HG03060 (cell line): Measurements from ENCODE around the gene OSBPL5.

Experiments
- ATAC-seq: cut with Tn5 transposase; IDR thresholded peaks from one replicate; pipeline ENCODE4 v1.9.1; 2021; ENCODE audit warnings: low read depth, moderate number of reproducible peaks; ENCODE audit not compliant: unreplicated experiment

The OSBPL5 gene

DNA sequence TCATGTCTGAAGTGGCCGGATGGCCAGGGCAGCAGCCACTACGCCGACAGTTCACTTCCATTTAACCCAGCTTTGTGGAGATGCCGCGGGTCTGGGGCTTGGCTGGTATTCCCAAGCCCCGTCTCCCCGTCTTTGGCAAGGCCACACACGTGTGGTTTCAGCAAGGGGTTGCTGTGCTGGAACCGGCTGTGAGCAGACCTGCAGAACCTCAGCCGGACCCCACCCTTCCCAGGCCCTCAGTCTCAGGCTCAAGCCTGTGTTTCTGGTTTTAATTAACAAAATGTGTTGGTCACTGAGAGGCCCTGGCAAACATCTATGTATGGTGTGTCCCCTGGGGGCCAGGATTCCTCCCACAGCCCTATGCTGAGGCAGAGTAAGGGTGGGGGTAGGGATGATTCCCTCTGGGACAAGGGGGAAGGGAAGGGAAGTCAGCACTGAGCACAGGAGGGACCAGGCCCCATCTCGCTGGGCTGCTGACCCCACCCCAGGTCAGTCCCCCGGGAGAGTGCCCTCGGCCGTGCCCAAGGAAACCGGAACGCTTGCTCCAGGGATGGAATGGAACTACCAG, 9.3 kb downstream of the OSBPL5 start:
- ATAC-seq, result no peak

DNA sequence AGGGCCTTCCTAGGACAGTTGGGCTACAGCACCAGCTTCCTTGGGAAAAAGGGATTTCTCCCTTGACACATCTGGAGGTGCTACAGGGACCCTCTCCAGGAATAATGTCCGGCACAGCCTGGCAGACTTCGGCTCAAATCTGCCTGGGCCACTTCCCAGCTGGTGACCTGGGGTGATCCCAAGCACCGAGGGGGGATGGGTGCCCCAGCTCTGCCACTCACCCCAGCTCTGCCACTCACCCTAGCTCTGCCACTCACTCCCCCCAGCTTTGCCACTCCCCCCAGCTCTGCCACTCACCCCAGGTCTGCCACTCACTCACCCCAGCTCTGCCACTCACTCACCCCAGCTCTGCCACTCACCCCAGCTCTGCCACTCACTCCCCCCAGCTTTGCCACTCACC, 9.9 kb downstream of the OSBPL5 start:
- no peak for ATAC-seq

GRCh38 chr11:3154001-3154599, 11.0 kb downstream of the OSBPL5 start:
- no peak for ATAC-seq

- no peak for ATAC-seq
Observed at GRCh38 chr11:3153291-3153861, 11.7 kb downstream of the OSBPL5 start.

DNA sequence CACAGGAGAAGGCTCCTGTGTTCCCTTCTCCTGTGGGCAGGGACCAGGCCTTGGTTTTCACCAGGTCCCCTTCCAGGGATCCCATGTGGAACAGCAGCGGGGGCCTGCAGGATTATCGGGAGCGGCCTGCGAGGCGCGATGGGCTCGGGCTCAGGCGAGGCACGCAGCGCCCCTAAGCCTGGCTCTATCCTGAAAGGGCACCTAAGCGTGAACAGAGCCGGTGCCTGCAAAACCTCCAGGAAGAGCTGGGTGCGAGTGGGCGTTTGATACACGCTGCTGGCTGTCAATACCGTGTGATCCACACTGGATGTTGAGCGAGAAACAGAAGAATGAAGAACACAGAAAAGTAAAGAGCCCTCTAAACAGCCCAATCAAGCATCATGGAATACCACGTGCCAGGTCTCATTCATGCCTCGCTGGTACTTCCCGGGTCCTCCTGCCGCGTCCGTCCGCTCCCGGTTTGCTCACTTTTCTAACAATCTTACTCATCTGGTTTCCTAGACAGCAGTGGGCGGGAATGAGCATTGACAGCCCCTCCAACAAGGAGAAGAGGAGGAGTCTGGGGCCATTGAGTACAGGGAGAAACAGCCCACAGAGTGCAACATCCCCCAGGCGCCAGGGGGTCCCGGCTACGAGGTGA, 12.5 kb downstream of the OSBPL5 start:
- ATAC-seq, result no peak

DNA sequence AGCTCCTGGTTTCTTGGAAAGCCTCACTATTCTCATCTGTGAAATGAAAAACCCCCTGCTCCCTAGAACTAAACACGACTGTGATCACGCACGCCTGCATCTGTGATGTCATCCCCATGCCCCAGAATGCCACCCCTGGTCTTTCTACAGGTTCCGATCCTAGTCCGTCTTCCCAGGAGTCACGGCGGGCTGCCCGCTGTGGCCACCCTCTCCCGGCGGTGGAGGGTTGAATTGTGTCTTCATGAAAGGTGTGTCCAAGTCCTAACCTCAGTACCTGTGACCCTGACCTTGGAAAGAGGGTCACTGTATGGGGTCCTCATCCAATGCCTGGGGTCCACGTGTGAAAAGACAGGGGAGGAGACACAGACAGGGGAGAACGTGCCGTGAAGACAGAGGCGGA, 14.4 kb downstream of the OSBPL5 start:
- no peak for ATAC-seq

- no peak for ATAC-seq
Observed at GRCh38 chr11:3149852-3150188, 15.3 kb downstream of the OSBPL5 start.

DNA sequence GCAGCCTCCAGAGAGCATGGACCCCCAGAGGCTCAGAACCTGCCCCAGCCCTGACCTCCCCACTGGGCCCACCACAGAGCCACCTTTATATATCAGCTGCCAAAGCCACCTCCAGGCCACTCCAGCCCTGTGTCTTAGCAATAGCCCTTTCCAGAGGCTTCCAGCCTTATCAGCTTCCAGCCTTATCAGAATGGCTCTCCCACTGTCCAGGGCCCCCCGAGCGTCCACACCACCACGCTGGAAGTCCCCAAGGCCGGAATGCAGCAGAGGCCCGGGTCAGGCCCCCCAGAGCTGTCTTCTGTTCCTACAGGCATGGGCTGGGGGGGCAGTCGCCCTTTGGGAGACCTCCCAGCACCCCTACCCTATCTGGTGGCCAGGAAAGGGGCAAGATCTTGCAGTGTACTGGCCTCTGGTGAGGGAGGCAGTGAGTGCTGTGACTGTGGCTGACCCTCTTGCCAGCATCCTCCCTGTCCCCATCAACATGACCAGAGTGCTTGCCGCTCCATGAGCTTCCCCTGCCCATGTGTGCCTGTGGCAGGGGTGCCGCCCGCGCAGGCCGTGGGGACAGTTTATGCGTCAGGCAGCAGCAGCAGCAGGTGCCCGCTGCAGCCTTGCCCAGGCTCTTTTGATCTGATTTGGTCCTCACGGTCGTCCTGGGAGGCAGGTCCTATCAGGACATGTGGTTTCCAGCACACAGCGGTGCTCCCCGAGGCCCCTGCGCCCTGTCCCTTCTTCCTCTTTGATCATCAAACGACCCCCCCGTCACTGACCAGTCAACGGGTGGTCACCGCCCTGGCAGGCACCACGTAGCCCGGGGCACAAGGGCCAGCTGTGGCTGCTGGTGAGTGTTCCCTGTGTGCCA, 15.9 kb downstream of the OSBPL5 start:
- no peak for ATAC-seq

- ATAC-seq, result no peak
Observed at GRCh38 chr11:3148255-3148989, 16.7 kb downstream of the OSBPL5 start.

- no peak for ATAC-seq
Observed at GRCh38 chr11:3147626-3148025, 17.5 kb downstream of the OSBPL5 start.

DNA sequence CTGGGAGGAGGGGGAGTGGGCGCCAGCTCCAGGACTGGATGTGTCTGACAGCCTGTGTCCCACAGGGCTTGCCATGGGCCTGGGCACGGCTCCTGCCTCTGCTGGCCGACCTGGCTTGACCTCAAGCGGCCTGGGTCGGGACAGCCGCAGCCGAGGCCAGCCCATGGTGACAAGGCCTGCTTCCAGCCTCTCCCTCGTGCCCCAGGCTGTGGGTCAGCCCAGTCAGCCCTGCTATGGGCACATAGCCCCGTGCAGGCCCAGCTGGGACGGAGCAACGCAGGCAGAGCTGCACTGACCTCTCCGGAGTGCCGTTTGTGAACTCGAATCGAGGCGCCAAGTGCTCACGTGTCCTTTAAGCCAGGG, 17.9 kb downstream of the OSBPL5 start:
- ATAC-seq, result no peak

- no peak for ATAC-seq
Observed at GRCh38 chr11:3146612-3147256, 18.4 kb downstream of the OSBPL5 start.

DNA sequence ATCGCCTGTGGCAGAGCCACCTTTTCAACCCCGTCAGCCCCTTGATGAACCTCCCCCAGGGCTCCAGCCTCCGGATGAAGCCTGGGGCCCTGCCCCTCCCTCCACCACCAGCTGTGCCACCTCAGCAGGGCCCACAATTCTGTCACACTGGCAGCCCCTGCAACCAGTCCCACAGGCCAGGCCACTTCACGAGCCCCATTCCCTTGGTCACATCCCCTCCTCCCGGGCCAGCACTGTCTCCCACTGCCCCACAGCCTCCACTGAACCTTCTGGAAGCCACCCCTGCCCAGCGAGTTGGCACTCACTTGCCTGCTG, 19.9 kb downstream of the OSBPL5 start:
- no peak for ATAC-seq

DNA sequence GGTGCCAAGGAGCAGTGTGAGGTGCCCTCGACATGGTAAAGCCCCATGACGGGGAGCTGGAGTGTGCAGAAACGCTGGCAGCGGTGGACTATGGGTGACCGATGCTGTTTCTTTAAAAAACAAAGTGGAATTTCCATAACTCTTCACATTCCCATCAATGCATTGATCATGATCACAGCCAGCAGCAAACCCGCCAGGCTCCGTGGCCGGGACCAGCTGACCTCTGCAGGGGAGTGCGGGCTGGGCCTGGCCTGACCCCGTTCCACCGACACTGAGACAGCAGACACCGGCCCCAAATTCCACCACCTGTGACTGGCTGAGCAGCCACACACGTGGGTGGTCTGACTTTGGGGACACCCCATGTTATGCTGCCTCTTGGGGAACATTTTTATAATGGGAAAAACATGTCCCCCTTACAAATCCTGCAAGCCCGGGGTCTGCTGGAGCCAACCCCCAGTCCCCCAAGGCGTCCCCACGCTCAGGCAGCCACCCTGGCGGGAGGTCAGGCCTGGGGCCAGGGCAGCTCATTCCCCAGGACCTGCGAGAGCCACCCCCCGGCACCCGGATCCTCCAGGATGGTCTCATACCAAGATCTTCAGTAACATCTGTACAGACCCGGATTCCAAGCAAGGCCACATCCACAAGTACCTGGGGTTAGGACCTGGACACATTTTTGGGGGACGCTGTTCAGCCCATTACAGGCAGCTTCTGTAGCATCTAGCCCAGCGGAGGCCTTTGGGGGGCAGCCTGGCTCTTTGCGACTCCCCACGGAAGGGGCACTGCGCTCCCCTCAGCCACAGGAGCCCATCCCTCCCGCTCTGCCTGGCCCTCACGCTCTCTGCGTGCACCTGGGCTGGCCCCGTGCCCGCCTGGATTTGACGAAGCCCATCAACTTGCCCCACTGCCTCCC, 20.6 kb downstream of the OSBPL5 start:
- no peak for ATAC-seq

DNA sequence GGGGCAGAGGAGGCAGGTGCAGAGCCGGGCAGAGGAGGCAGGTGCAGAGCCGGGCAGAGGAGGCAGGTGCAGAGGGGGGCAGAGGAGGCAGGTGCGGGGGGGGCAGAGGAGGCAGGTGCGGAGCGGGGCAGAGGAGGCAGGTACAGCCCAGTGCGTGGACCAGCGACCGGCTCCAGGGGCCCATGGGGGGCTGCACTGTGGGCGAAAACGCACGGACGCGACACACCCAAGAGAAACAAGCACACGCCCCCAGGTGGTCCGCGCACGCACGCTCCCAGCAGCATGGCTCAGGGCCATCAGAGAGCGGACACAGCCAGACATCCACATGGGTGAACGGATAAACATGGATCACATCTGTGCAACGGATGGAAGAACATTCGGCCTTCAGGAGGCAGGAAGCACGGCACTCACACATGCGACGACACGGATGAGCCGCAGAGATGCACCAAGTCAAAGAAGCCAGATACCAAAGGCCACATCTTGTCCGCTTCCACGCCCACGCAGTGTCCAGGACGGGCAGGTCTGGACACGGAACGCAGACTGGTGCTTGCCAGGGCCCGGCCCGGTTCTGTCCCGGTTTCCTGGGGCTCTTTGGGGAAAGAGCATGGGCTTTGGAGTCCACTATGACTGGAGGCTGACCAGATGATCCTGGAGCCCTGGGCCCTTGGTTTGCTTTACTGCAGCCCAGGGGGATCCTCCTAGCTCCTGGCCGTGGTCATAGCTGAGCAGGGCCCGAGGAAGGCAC, 21.8 kb downstream of the OSBPL5 start:
- ATAC-seq, result no peak

DNA sequence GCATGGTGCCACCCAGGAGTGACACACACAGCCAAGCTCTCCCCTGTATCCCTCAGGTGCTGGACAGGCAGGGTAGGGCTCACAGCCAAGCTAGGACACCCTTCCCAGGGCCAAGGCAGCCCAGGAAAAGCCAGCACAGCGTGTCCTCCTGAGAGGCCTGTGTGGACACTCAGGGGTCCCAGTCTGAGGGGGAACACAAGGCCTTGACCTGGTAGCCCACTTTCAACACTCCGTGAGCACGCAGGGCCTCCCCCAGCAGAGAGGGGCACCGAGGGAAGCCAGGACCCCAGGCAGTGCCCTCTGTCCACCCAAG, 24.9 kb downstream of the OSBPL5 start:
- ATAC-seq, result no peak

DNA sequence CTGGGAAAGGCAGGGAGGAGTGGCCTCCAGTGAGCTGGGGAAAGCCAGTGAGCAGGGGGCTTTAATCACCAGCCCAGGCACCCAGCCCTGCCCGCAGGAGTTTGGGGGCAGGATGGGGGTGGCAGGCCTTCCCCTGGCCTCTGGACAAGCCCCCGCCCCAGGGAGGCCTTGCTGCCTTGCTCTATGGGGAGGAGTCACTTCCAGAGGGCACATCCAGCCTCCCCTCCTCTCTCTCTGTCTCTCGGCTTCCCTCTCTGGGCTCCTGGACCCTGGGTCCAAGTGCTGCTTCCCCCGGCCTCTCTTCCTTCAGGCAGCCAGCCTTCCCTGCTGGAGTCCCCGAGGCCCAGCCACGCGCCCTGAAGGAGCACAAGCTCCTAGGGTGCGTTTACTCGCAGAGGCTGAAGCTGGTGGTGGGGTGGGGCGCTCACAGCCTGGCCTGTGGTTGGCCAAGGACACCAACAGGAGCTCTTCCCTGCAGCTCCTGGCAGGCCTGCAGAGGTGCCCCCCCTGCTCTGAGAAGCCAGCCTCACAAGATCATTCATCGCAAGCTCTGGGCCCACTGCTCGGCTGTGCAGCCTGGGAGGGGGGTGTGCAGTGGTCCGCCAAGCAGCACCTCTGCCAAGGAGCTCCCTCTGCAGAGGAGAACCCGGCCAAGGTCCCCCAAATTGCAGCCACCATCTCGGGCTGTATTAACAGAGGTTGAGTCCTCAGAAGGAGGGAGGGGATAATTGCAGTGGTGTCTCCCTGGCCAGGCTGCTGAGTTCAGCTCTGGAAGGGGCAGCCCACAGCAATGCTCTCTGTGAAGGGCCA, 25.4 kb downstream of the OSBPL5 start:
- ATAC-seq, result no peak

DNA sequence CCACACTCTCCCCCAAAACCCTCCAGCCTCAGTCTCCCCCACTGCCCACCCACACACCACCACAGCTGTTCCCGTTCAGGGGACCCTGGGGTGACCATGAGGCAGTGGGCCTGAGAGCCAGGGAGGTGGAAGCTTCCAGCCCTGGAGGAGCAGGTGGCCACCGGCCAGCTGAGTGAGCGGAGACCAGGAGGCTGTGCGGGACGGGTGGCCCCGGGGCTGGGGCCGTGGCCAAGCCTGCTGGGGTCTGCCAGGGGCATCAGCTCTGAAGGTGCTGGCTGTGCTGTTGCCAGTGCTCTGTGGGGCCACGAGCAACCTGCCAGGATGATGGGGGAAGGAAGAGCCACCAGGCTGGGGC, 26.0 kb downstream of the OSBPL5 start:
- no peak for ATAC-seq
